LNCAP (cell line): ENCODE data around the gene ZC3H15.

Experiments
- CTCF ChIP-seq: fragments of 450-650 bp; IDR thresholded peaks from 2 replicates; pipeline ENCODE4 v1.5.1; 2017; ENCODE audit warnings: mild to moderate bottlenecking

Gene ZC3H15

GRCh38 chr2:186523791-186524190 lies 37.7 kb downstream of the ZC3H15 start:
- TF ChIP-seq CTCF, result no peak

- no peak for TF ChIP-seq CTCF
Observed at GRCh38 chr2:186526281-186526680, 40.2 kb downstream of the ZC3H15 start.

- no peak for TF ChIP-seq CTCF
Observed at GRCh38 chr2:186530314-186530713, 44.3 kb downstream of the ZC3H15 start.

- no peak for TF ChIP-seq CTCF
Observed at GRCh38 chr2:186531257-186531775, 45.3 kb downstream of the ZC3H15 start.

GRCh38 chr2:186532891-186533290 lies 46.8 kb downstream of the ZC3H15 start:
- TF ChIP-seq CTCF, result no peak

- no peak for TF ChIP-seq CTCF
Observed at GRCh38 chr2:186533717-186534116, 47.7 kb downstream of the ZC3H15 start.

GRCh38 chr2:186534406-186534805 lies 48.3 kb downstream of the ZC3H15 start:
- no peak for TF ChIP-seq CTCF

- TF ChIP-seq CTCF, result no peak
Observed at GRCh38 chr2:186535861-186536260, 49.8 kb downstream of the ZC3H15 start.
